Testis (tissue), 3 donors: ENCODE data around the gene SYDE2. TPM values are rescaled to one million over a fixed set of nuclear protein-coding genes. Genes with fewer than 3 reads are reported as not detected.
"Not testable (repeated sequence)": the region's sequence is repeated elsewhere in the genome, so short reads cannot be mapped to it uniquely, and the experiment has no call there.

Experiments
- DNase-seq: peaks from one replicate; pipeline ENCODE4 v3.0.0-alpha.2; 2019
- H3K27ac ChIP-seq, 2 donors: fragments of 200-600 bp; sonication (generic); one replicate each; pipeline ENCODE4 v1.5.1; 2019
- H3K27me3 ChIP-seq: fragments of 200-600 bp; sonication (generic); one replicate; pipeline ENCODE4 v1.5.1; 2019
- H3K36me3 ChIP-seq: fragments of 200-600 bp; sonication (generic); one replicate; pipeline ENCODE4 v1.5.1; 2017; ENCODE audit warnings: low read depth; ENCODE audit errors: missing control alignments
- H3K4me1 ChIP-seq: fragments of 200-600 bp; sonication (generic); one replicate; pipeline ENCODE4 v1.5.1; 2019
- H3K4me3 ChIP-seq, 2 donors: fragments of 200-600 bp; sonication (generic); one replicate each; pipeline ENCODE4 v1.5.1; 2017 to 2019
- H3K9me3 ChIP-seq: fragments of 200-600 bp; sonication (generic); one replicate; pipeline ENCODE4 v1.5.1; 2017
- CTCF ChIP-seq, 3 experiments: fragments of 450-650 bp in 2 of 3; fragments of 200-600 bp in 1 of 3; sonication (generic) in 1 of 3; IDR thresholded peaks; one replicate each; pipeline ENCODE4 v1.5.1; 2016 to 2019; ENCODE audit warnings: antibody characterized with exemption in 3 of 3, mild to moderate bottlenecking in 2 of 3, moderate library complexity in 1 of 3
- POLR2A ChIP-seq: fragments of 450-650 bp; IDR thresholded peaks from one replicate; pipeline ENCODE4 v1.6.1; 2017; ENCODE audit warnings: antibody characterized with exemption, mild to moderate bottlenecking, moderate library complexity
- WGBS, 2 donors: methylation state at CpG; one replicate each; pipeline ENCODE4 v1.1.5; 2018; 5-methylcytosine and 5-hydroxymethylcytosine counted together
- intact Hi-C: fragments of 100-400 bp; cut with DNase I; formaldehyde crosslinking; loops from one replicate; pipeline ENCODE4 v1.15.1; 2023; ENCODE audit warnings: low total_unique reads
- polyA plus RNA-seq: library from polyadenylated mRNA; stranded (reverse); fragments of 350-450 nt; fragmentation: Illumina TruSeq; extraction: RNeasy Lipid Tissue Mini Kit (QIAGEN cat#74804); gene quantifications from one replicate; pipeline ENCODE4 v1.2.3, GENCODE V29; 2014; ENCODE audit warnings: low read depth, low replicate concordance; ENCODE audit not compliant: insufficient read depth
- total RNA-seq, 2 donors: library from RNA; depleted of rRNA; stranded (reverse); fragments of >200 nt; gene quantifications; one replicate each; pipeline ENCODE4 v1.2.3, GENCODE V29; 2016

The SYDE2 gene
- total and polyA plus RNA-seq, 3 donors from 2014 or later = 3.7 to 10.2 (median 8.8) TPM

- no peak for DNase-seq
- no peak for TF ChIP-seq POLR2A
- TF ChIP-seq CTCF (IDR thresholded peaks at IDR 0.05) = no peak
- Histone ChIP-seq H3K36me3 (no peaks in the 10 kb centered on the region), H3K27me3 (no peaks in the 10 kb centered on the region), H3K4me3 (no peak overlapping the region), H3K4me1 (no peaks in the 10 kb centered on the region), H3K9me3 (no peaks in the 10 kb centered on the region), H3K27ac (no peak overlapping the region)
- intact Hi-C loops = no loop called here
- WGBS, 2 donors = 87 to 93% methylated on average over 1 of the region's 1 CpG
These were observed 56.5 kb downstream of the SYDE2 start for GRCh38 chr1:85144351-85144750.

- 92 to 93% methylated on average over 4 of the region's 5 CpGs for WGBS, 2 donors
- no peaks in the 10 kb centered on the region for H3K36me3 ChIP-seq
- H3K27me3 ChIP-seq = no peaks in the 10 kb centered on the region
- no peaks in the 10 kb centered on the region for H3K9me3 ChIP-seq
- H3K4me1 ChIP-seq = no peaks in the 10 kb centered on the region
- intact Hi-C loops = no loop called here
- no peak for DNase-seq
- TF ChIP-seq POLR2A = no peak
- H3K4me3 ChIP-seq = no peak overlapping the region
- no peak overlapping the region for H3K27ac ChIP-seq
These were observed 58.1 kb downstream of the SYDE2 start for GRCh38 chr1:85142753-85143152.

GRCh38 chr1:85138439-85138838 is 62.4 kb downstream of the SYDE2 start:
- H3K4me1 ChIP-seq, H3K9me3 ChIP-seq, H3K36me3 ChIP-seq, H3K4me3 ChIP-seq, intact Hi-C loops, H3K27ac ChIP-seq, DNase-seq, H3K27me3 ChIP-seq: not testable (repeated sequence)
- 92 to 95% methylated on average over 5 of the region's 5 CpGs for WGBS, 2 donors

- Histone ChIP-seq H3K4me1 (no peaks in the 10 kb centered on the region), H3K9me3 (no peaks in the 10 kb centered on the region), H3K27me3 (no peaks in the 10 kb centered on the region), H3K27ac (no peak overlapping the region), H3K36me3 (no peaks in the 10 kb centered on the region), H3K4me3 (no peak overlapping the region)
- no peak for TF ChIP-seq CTCF (IDR thresholded peaks at IDR 0.05)
- no peak for TF ChIP-seq POLR2A
- no peak for DNase-seq
- WGBS, 2 donors = 50 to 54% methylated on average over 9 of the region's 9 CpGs
- intact Hi-C loops = no loop called here
These were observed 63.2 kb downstream of the SYDE2 start for GRCh38 chr1:85137660-85138059.

GRCh38 chr1:85135392-85135798 is 65.4 kb downstream of the SYDE2 start:
- Histone ChIP-seq H3K36me3 (no peaks in the 10 kb centered on the region), H3K4me1 (no peaks in the 10 kb centered on the region), H3K9me3 (no peaks in the 10 kb centered on the region), H3K27me3 (no peaks in the 10 kb centered on the region), H3K4me3 (no peak overlapping the region), H3K27ac (no peak overlapping the region)
- no peak for DNase-seq
- TF ChIP-seq POLR2A (no peak), CTCF (IDR thresholded peaks at IDR 0.05) (no peak)
- intact Hi-C loops = no loop called here
- 91 to 100% methylated on average over 1 of the region's 1 CpG for WGBS, 2 donors

GRCh38 chr1:85134583-85135391 is 66.0 kb downstream of the SYDE2 start:
- intact Hi-C loops = no loop called here
- TF ChIP-seq POLR2A = no peak
- TF ChIP-seq CTCF (IDR thresholded peaks at IDR 0.05) = no peak
- H3K4me3 ChIP-seq = no peak overlapping the region
- no peaks in the 10 kb centered on the region for H3K4me1 ChIP-seq
- H3K27ac ChIP-seq = no peak overlapping the region
- WGBS, 2 donors = 76 to 79% methylated on average over 3 of the region's 3 CpGs
- no peak for DNase-seq
- H3K9me3 ChIP-seq = no peaks in the 10 kb centered on the region
- no peaks in the 10 kb centered on the region for H3K36me3 ChIP-seq
- H3K27me3 ChIP-seq = no peaks in the 10 kb centered on the region
